GM13976 (cell line): ENCODE data around the gene HPSE2.
"Not testable (repeated sequence)": the region's sequence is repeated elsewhere in the genome, so short reads cannot be mapped to it uniquely, and the experiment has no call there.

ENCODE experiments used
- DNase-seq: peaks from one replicate; pipeline ENCODE4 v3.0.0; 2012; ENCODE audit warnings: low spot score
- CTCF ChIP-seq: IDR thresholded peaks from 2 replicates; pipeline ENCODE4 v1.5.1; 2012; ENCODE audit warnings: borderline replicate concordance, mild to moderate bottlenecking; ENCODE audit not compliant: insufficient read depth; ENCODE audit errors: extremely low read depth, missing control alignments, control extremely low read depth
- in situ Hi-C: fragments of 300-500 bp; cut with MboI; formaldehyde crosslinking; loops from one replicate; pipeline ENCODE4 v1.12.0; 2022; ENCODE audit warnings: low sequenced_read_pairs, mixed read lengths, inconsistent platforms; ENCODE audit not compliant: unreplicated experiment

Gene HPSE2

GRCh38 chr10:99235658-99236626 is at the start of gene HPSE2:
HPSE2 (minus strand) TSS chr10:99235852.
- no peak for DNase-seq
- TF ChIP-seq CTCF, result no peak
- in situ Hi-C loops, result loop anchor here (25.0 kb wide), 1 partner anchor 774 kb away; no protein-coding TSS in a partner anchor

- no peak for DNase-seq
- TF ChIP-seq CTCF, result no peak
- in situ Hi-C loops, result no loop called here
Measured at GRCh38 chr10:99280472-99280871, 44.8 kb upstream of the HPSE2 start.

GRCh38 chr10:99279626-99280111 is 44.0 kb upstream of the HPSE2 start:
- in situ Hi-C loops, result no loop called here
- TF ChIP-seq CTCF, result no peak
- DNase-seq, result no peak

- TF ChIP-seq CTCF, result no peak
- in situ Hi-C loops, result no loop called here
- DNase-seq, result no peak
Measured at GRCh38 chr10:99276848-99277486, 41.3 kb upstream of the HPSE2 start.

GRCh38 chr10:99266383-99266782 is 30.7 kb upstream of the HPSE2 start:
- TF ChIP-seq CTCF, result no peak
- no peak for DNase-seq
- in situ Hi-C loops, result no loop called here

- TF ChIP-seq CTCF, result no peak
- no peak for DNase-seq
- in situ Hi-C loops, result loop anchor here (25.0 kb wide), 1 partner anchor 787 kb away; no protein-coding TSS in a partner anchor
Measured at GRCh38 chr10:99248824-99249223, 13.2 kb upstream of the HPSE2 start.

- in situ Hi-C loops, result loop anchor here (25.0 kb wide), 1 partner anchor 786 kb away; no protein-coding TSS in a partner anchor
- DNase-seq, result not testable (repeated sequence)
Measured at GRCh38 chr10:99247893-99248292, 12.2 kb upstream of the HPSE2 start.
